GM12873 (cell line): Measurements from ENCODE around the gene AUTS2.

Source experiments
- CTCF ChIP-seq: IDR thresholded peaks from 2 replicates; pipeline ENCODE4 v1.5.1; 2012; ENCODE audit warnings: low read depth, mild to moderate bottlenecking, moderate library complexity, low read length, control low read depth; ENCODE audit not compliant: insufficient read depth; ENCODE audit errors: missing control alignments

The AUTS2 gene

GRCh38 chr7:70303309-70303708 lies 705.0 kb downstream of the AUTS2 start:
- TF ChIP-seq CTCF, result no peak

GRCh38 chr7:70303780-70304179 lies 705.5 kb downstream of the AUTS2 start:
- no peak for TF ChIP-seq CTCF

- TF ChIP-seq CTCF, result no peak
Measured at GRCh38 chr7:70306173-70306572, 707.9 kb downstream of the AUTS2 start.

- TF ChIP-seq CTCF, result no peak
Measured at GRCh38 chr7:70307544-70308106, 709.4 kb downstream of the AUTS2 start.

- TF ChIP-seq CTCF, result no peak
Measured at GRCh38 chr7:70312336-70312735, 714.1 kb downstream of the AUTS2 start.

GRCh38 chr7:70313271-70313670 lies 715.0 kb downstream of the AUTS2 start:
- no peak for TF ChIP-seq CTCF

GRCh38 chr7:70313687-70314086 lies 715.4 kb downstream of the AUTS2 start:
- TF ChIP-seq CTCF, result no peak
